DOHH2 (cell line): ENCODE results near the gene DDX54.

ENCODE experiments used
- H3F3A ChIP-seq: fragments of 200-600 bp; sonication (generic), shearing (Covaris generic); 2 replicates; pipeline ENCODE4 v1.6.0; 2016; ENCODE audit warnings: antibody characterized with exemption, mild to moderate bottlenecking; ENCODE audit not compliant: control insufficient read depth, insufficient read depth
- H3K27ac ChIP-seq: fragments of 200-600 bp; sonication (generic); 2 replicates; pipeline ENCODE4 v1.5.1; 2014; ENCODE audit warnings: low read depth, mild to moderate bottlenecking, low read length, moderate library complexity
- H3K27me3 ChIP-seq: fragments of 200-600 bp; sonication (generic); 2 replicates; pipeline ENCODE4 v1.6.1; 2014; ENCODE audit warnings: mild to moderate bottlenecking, low read length, mixed read lengths; ENCODE audit not compliant: control insufficient read depth
- H3K36me3 ChIP-seq: fragments of 200-600 bp; sonication (generic); 2 replicates; pipeline ENCODE4 v1.6.1; 2014; ENCODE audit warnings: mild to moderate bottlenecking, low read length, moderate library complexity, mixed read lengths; ENCODE audit not compliant: control insufficient read depth
- H3K4me1 ChIP-seq: fragments of 200-600 bp; sonication (generic); 2 replicates; pipeline ENCODE4 v1.6.1; 2014; ENCODE audit warnings: mild to moderate bottlenecking, low read length, mixed read lengths; ENCODE audit not compliant: control insufficient read depth
- H3K4me2 ChIP-seq: fragments of 200-600 bp; sonication (generic); 2 replicates; pipeline ENCODE4 v1.6.0; 2014; ENCODE audit warnings: mild to moderate bottlenecking, low read length, moderate library complexity
- H3K4me3 ChIP-seq: fragments of 200-600 bp; sonication (generic); 2 replicates; pipeline ENCODE4 v1.5.1; 2014; ENCODE audit warnings: mild to moderate bottlenecking, low read length, mixed read lengths
- H3K79me2 ChIP-seq: fragments of 200-600 bp; sonication (generic); 2 replicates; pipeline ENCODE4 v1.6.1; 2014; ENCODE audit warnings: mild to moderate bottlenecking, low read length, mixed read lengths; ENCODE audit not compliant: control insufficient read depth
- H3K9me2 ChIP-seq: fragments of 200-600 bp; sonication (generic); replicated peaks from 2 replicates; pipeline ENCODE4 v1.6.1; 2014; ENCODE audit warnings: mild to moderate bottlenecking, low read length, mixed read lengths; ENCODE audit not compliant: control insufficient read depth
- H3K9me3 ChIP-seq: fragments of 200-600 bp; sonication (generic); 2 replicates; pipeline ENCODE4 v1.6.1; 2014; ENCODE audit warnings: antibody characterized with exemption, low read length, mixed read lengths; ENCODE audit not compliant: control insufficient read depth, insufficient read depth
- H4K20me1 ChIP-seq: fragments of 200-600 bp; sonication (generic); 2 replicates; pipeline ENCODE4 v1.6.0; 2014; ENCODE audit warnings: low read depth, mild to moderate bottlenecking, antibody characterized with exemption, low read length, moderate library complexity; ENCODE audit not compliant: control insufficient read depth, insufficient read depth
- CTCF ChIP-seq: fragments of 200-600 bp; sonication (generic); IDR thresholded peaks from one replicate; pipeline ENCODE4 v1.5.1; 2014; ENCODE audit warnings: antibody characterized with exemption, mild to moderate bottlenecking, low read depth, low read length; ENCODE audit not compliant: poor library complexity, severe bottlenecking
- EZH2phosphoT487 ChIP-seq: fragments of 200-600 bp; sonication (generic); IDR thresholded peaks from 2 replicates; pipeline ENCODE4 v1.6.1; 2017; ENCODE audit warnings: borderline replicate concordance, mild to moderate bottlenecking, antibody characterized with exemption, low read length, moderate library complexity, mixed read lengths

Gene DDX54

GRCh38 chr12:113127791-113128199, 57.5 kb downstream of the DDX54 start:
- no peak overlapping the region for H3K27ac ChIP-seq
- peaks cover 43% of the 10 kb centered on the region for H3K36me3 ChIP-seq
- H3K4me1 ChIP-seq = peaks cover 39% of the 10 kb centered on the region
- H3K27me3 ChIP-seq = no peaks in the 10 kb centered on the region
- no peaks in the 10 kb centered on the region for H3K9me3 ChIP-seq
- H3K9me2 ChIP-seq = no peaks in the 10 kb centered on the region
- no peak overlapping the region for H3K4me3 ChIP-seq
- peaks cover 5% of the 10 kb centered on the region; the same call in 1 of the 2 replicates for H3F3A ChIP-seq
- 0 out of 2 replicates have a peak, but pooled peaks cover 3% of the 10 kb centered on the region for H4K20me1 ChIP-seq
- H3K4me2 ChIP-seq = no peak overlapping the region
- TF ChIP-seq CTCF (no peak), EZH2phosphoT487 (no peak)
- peaks cover 23% of the 10 kb centered on the region for H3K79me2 ChIP-seq

GRCh38 chr12:113120670-113121370, 64.5 kb downstream of the DDX54 start:
- H3K4me2 ChIP-seq = peak overlapping the region; percentile 65

GRCh38 chr12:113119980-113120669, 65.2 kb downstream of the DDX54 start:
- H3K4me3 ChIP-seq = no peak overlapping the region
- no peaks in the 10 kb centered on the region for H3K27me3 ChIP-seq
- TF ChIP-seq EZH2phosphoT487 = no peak
- no peak for TF ChIP-seq CTCF
- H3K79me2 ChIP-seq = no peaks in the 10 kb centered on the region
- H3K9me3 ChIP-seq = no peaks in the 10 kb centered on the region
- peaks cover 25% of the 10 kb centered on the region for H3K36me3 ChIP-seq
- H3K27ac ChIP-seq = 0 out of 2 replicates have a peak overlapping the region, but pooled peaks have one; percentile 18
- H3F3A ChIP-seq = no peaks in the 10 kb centered on the region
- H3K4me2 ChIP-seq = peak overlapping the region; percentile 65; the same call in 1 of the 2 replicates
- H3K9me2 ChIP-seq = no peaks in the 10 kb centered on the region
- H3K4me1 ChIP-seq = peaks cover 31% of the 10 kb centered on the region
- no peaks in the 10 kb centered on the region for H4K20me1 ChIP-seq

More at GRCh38 chr12:113120670-113121370, 64.5 kb downstream of the DDX54 start:
- no peaks in the 10 kb centered on the region for H3K79me2 ChIP-seq
- peak overlapping the region; percentile 23 for H3K4me3 ChIP-seq
- TF ChIP-seq EZH2phosphoT487 = no peak
- TF ChIP-seq CTCF = no peak
- no peaks in the 10 kb centered on the region for H4K20me1 ChIP-seq
- H3K27ac ChIP-seq = peak overlapping the region; percentile 18; the same call in 1 of the 2 replicates
- H3F3A ChIP-seq = no peaks in the 10 kb centered on the region
- peaks cover 31% of the 10 kb centered on the region for H3K36me3 ChIP-seq
- H3K9me3 ChIP-seq = no peaks in the 10 kb centered on the region
- H3K27me3 ChIP-seq = no peaks in the 10 kb centered on the region
- H3K4me1 ChIP-seq = peaks cover 31% of the 10 kb centered on the region
- no peaks in the 10 kb centered on the region for H3K9me2 ChIP-seq
